ENCODE results near the gene GPR156. TPM values are rescaled to one million over a fixed set of nuclear protein-coding genes. Genes with fewer than 3 reads are reported as not detected.

GPR156 gene
- total RNA-seq, 4 donors from 2014 or later, result 0.20 to 0.72 (median 0.41) TPM

GRCh38 chr3:120272286-120272685, 12.7 kb downstream of the GPR156 start:
- no peak overlapping the region for H3K4me3 ChIP-seq (ENCODE audit: low read depth, poor library complexity, severe bottlenecking)
- intact Hi-C loops (cut with DNase I; ENCODE audit: low total_unique reads), result no loop called here
- WGBS, 2 donors, result 67 to 72% methylated on average over 1 of the region's 1 CpG
- TF ChIP-seq CTCF (IDR thresholded peaks at IDR 0.05), result no peak
- no peak for TF ChIP-seq POLR2A (IDR thresholded peaks at IDR 0.05)
- no peak for DNase-seq (ENCODE audit: low spot score in 2 of 2)

- no peak for DNase-seq (ENCODE audit: low spot score in 2 of 2)
- TF ChIP-seq CTCF (IDR thresholded peaks at IDR 0.05), result no peak
- no peak for TF ChIP-seq POLR2A (IDR thresholded peaks at IDR 0.05)
- 54 to 68% methylated on average over 5 of the region's 5 CpGs for WGBS, 2 donors
Observed at GRCh38 chr3:120265989-120266388, 19.0 kb downstream of the GPR156 start.

GRCh38 chr3:120264963-120265362, 20.1 kb downstream of the GPR156 start:
- H3K4me3 ChIP-seq (ENCODE audit: low read depth, poor library complexity, severe bottlenecking), result no peak overlapping the region
- intact Hi-C loops (cut with DNase I; ENCODE audit: low total_unique reads), result no loop called here
- no peak for TF ChIP-seq POLR2A (IDR thresholded peaks at IDR 0.05)
- no peak for TF ChIP-seq CTCF (IDR thresholded peaks at IDR 0.05)
- WGBS, 2 donors, result 46 to 93% methylated on average over 1 of the region's 1 CpG
- no peak for DNase-seq (ENCODE audit: low spot score in 2 of 2)

More at GRCh38 chr3:120265989-120266388, 19.0 kb downstream of the GPR156 start:
- intact Hi-C loops (cut with DNase I; ENCODE audit: low total_unique reads), result no loop called here
- H3K4me3 ChIP-seq (ENCODE audit: low read depth, poor library complexity, severe bottlenecking), result no peak overlapping the region

GRCh38 chr3:120263792-120264191, 21.2 kb downstream of the GPR156 start:
- TF ChIP-seq CTCF (IDR thresholded peaks at IDR 0.05), result no peak
- TF ChIP-seq POLR2A (IDR thresholded peaks at IDR 0.05), result no peak
- DNase-seq (ENCODE audit: low spot score in 2 of 2), result no peak
- intact Hi-C loops (cut with DNase I; ENCODE audit: low total_unique reads), result no loop called here
- H3K4me3 ChIP-seq (ENCODE audit: low read depth, poor library complexity, severe bottlenecking), result no peak overlapping the region
- 63 to 68% methylated on average over 5 of the region's 5 CpGs for WGBS, 2 donors

GRCh38 chr3:120258009-120258408, 27.0 kb downstream of the GPR156 start:
- H3K4me3 ChIP-seq (ENCODE audit: low read depth, poor library complexity, severe bottlenecking), result no peak overlapping the region
- no peak for TF ChIP-seq POLR2A (IDR thresholded peaks at IDR 0.05)
- TF ChIP-seq CTCF (IDR thresholded peaks at IDR 0.05), result no peak
- DNase-seq (ENCODE audit: low spot score in 2 of 2), result no peak
- 89 to 95% methylated on average over 1 of the region's 1 CpG for WGBS, 2 donors
- intact Hi-C loops (cut with DNase I; ENCODE audit: low total_unique reads), result loop anchor here (5.0 kb wide), 1 partner anchor 1146 kb away; no protein-coding TSS in a partner anchor

- no peak for DNase-seq (ENCODE audit: low spot score in 2 of 2)
- no peak for TF ChIP-seq CTCF (IDR thresholded peaks at IDR 0.05)
- no peak for TF ChIP-seq POLR2A (IDR thresholded peaks at IDR 0.05)
- intact Hi-C loops (cut with DNase I; ENCODE audit: low total_unique reads), result no loop called here
- no peak overlapping the region for H3K4me3 ChIP-seq (ENCODE audit: low read depth, poor library complexity, severe bottlenecking)
Observed at GRCh38 chr3:120245386-120245785, 39.6 kb downstream of the GPR156 start.

All from lower leg skin (tissue), 4 donors.